HEK293T (cell line): ENCODE data around the gene SEMA4D.

Source experiments
- ARNT ChIP-seq: fragments of 450-650 bp; IDR thresholded peaks from 2 replicates; pipeline ENCODE4 v1.6.1; 2017; ENCODE audit warnings: mild to moderate bottlenecking
- BHLHE40 ChIP-seq: fragments of 450-650 bp; IDR thresholded peaks from 2 replicates; pipeline ENCODE4 v1.6.1; 2016; ENCODE audit warnings: mild to moderate bottlenecking, moderate library complexity, borderline replicate concordance
- ELF4 ChIP-seq: fragments of 450-650 bp; IDR thresholded peaks from 2 replicates; pipeline ENCODE4 v1.6.1; 2017; ENCODE audit warnings: antibody characterized with exemption
- FOXA1 ChIP-seq: fragments of 450-650 bp; IDR thresholded peaks from 2 replicates; pipeline ENCODE4 v1.6.1; 2016; ENCODE audit warnings: mild to moderate bottlenecking
- FOXM1 ChIP-seq: fragments of 450-650 bp; IDR thresholded peaks from 2 replicates; pipeline ENCODE4 v1.6.1; 2017; ENCODE audit warnings: mild to moderate bottlenecking, borderline replicate concordance
- HDGF ChIP-seq: fragments of 450-650 bp; IDR thresholded peaks from 2 replicates; pipeline ENCODE4 v1.6.1; 2017; ENCODE audit warnings: antibody characterized with exemption, borderline replicate concordance
- L3MBTL2 ChIP-seq: fragments of 450-650 bp; conservative IDR thresholded peaks from 2 replicates; pipeline ENCODE4 v1.6.1; 2016; ENCODE audit warnings: mild to moderate bottlenecking
- LEF1 ChIP-seq: fragments of 450-650 bp; IDR thresholded peaks from 2 replicates; pipeline ENCODE4 v1.6.1; 2017; ENCODE audit warnings: mild to moderate bottlenecking, borderline replicate concordance
- NFRKB ChIP-seq: fragments of 450-650 bp; IDR thresholded peaks from 2 replicates; pipeline ENCODE4 v1.6.1; 2016; ENCODE audit warnings: mild to moderate bottlenecking, moderate library complexity
- SP1 ChIP-seq: fragments of 450-650 bp; IDR thresholded peaks from 2 replicates; pipeline ENCODE4 v1.6.1; 2017
- SUZ12 ChIP-seq: fragments of 450-650 bp; IDR thresholded peaks from 2 replicates; pipeline ENCODE4 v1.6.1; 2016; ENCODE audit warnings: mild to moderate bottlenecking
- TARDBP ChIP-seq: fragments of 450-650 bp; IDR thresholded peaks from 2 replicates; pipeline ENCODE4 v1.6.1; 2016
- ZNF384 ChIP-seq: fragments of 450-650 bp; IDR thresholded peaks from 2 replicates; pipeline ENCODE4 v1.6.1; 2016
- TF ChIP-seq, protein P1 (sequence below): fragments of 450-650 bp; IDR thresholded peaks from 2 replicates; pipeline ENCODE4 v1.6.1; 2016

DNA sequence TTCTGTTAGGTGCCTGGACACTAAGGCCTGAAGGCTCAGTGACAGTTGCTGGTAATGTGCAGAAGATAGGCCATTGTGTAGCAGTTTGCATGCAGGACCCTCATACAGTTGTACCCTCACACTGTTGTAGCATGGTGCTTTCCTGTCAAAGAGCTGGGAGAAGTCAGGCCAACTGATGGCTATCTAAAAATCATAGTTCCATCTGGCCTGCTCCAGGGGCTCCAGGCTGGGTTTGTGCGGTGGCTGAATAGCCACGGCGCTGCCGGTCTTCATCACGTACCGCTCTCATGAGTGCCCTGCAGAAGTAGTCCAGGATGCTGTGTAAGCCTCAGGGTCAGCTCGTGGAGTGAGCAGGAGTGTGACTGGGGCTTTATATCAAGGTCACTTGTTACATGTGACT, 167.4 kb downstream of the SEMA4D start:
- TF ChIP-seq NFRKB, result no peak
- TF ChIP-seq BHLHE40, result no peak
- TF ChIP-seq ZNF384, result no peak
- TF ChIP-seq, protein P1, sequence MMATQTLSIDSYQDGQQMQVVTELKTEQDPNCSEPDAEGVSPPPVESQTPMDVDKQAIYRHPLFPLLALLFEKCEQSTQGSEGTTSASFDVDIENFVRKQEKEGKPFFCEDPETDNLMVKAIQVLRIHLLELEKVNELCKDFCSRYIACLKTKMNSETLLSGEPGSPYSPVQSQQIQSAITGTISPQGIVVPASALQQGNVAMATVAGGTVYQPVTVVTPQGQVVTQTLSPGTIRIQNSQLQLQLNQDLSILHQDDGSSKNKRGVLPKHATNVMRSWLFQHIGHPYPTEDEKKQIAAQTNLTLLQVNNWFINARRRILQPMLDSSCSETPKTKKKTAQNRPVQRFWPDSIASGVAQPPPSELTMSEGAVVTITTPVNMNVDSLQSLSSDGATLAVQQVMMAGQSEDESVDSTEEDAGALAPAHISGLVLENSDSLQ, result no peak
- no peak for TF ChIP-seq SUZ12
- no peak for TF ChIP-seq ARNT
- no peak for TF ChIP-seq FOXA1
- TF ChIP-seq SP1, result no peak
- no peak for TF ChIP-seq ELF4
- TF ChIP-seq TARDBP, result no peak
- no peak for TF ChIP-seq HDGF
- no peak for TF ChIP-seq FOXM1
- no peak for TF ChIP-seq LEF1
- no peak for TF ChIP-seq L3MBTL2
